HG03521 (cell line): Measurements from ENCODE around the gene ME2.
"Not testable (repeated sequence)": the region's sequence is repeated elsewhere in the genome, so short reads cannot be mapped to it uniquely, and the experiment has no call there.

Source experiments
- ATAC-seq: cut with Tn5 transposase; IDR thresholded peaks from one replicate; pipeline ENCODE4 v1.9.1; 2021; ENCODE audit warnings: mild to moderate bottlenecking, moderate library complexity; ENCODE audit not compliant: unreplicated experiment

The ME2 gene

GRCh38 chr18:50911006-50911405, 32.1 kb downstream of the ME2 start:
- ATAC-seq = no peak

GRCh38 chr18:50917021-50917420, 38.1 kb downstream of the ME2 start:
- ATAC-seq = no peak

GRCh38 chr18:50918153-50918552, 39.2 kb downstream of the ME2 start:
- no peak for ATAC-seq

GRCh38 chr18:50924372-50924771, 45.5 kb downstream of the ME2 start:
- no peak for ATAC-seq

GRCh38 chr18:50926521-50926920, 47.6 kb downstream of the ME2 start:
- no peak for ATAC-seq

GRCh38 chr18:50928551-50928950, 49.6 kb downstream of the ME2 start:
- no peak for ATAC-seq

- no peak for ATAC-seq
Measured at GRCh38 chr18:50933684-50934083, 54.8 kb downstream of the ME2 start.

GRCh38 chr18:50934545-50935211, 55.8 kb downstream of the ME2 start:
- ATAC-seq = no peak

- no peak for ATAC-seq
Measured at GRCh38 chr18:50935493-50936191, 56.7 kb downstream of the ME2 start.

- no peak for ATAC-seq
Measured at GRCh38 chr18:50937183-50937582, 58.3 kb downstream of the ME2 start.

- no peak for ATAC-seq
Measured at GRCh38 chr18:50938912-50939311, 60.0 kb downstream of the ME2 start.

- no peak for ATAC-seq
Measured at GRCh38 chr18:50944245-50944932, 65.5 kb downstream of the ME2 start.

GRCh38 chr18:50945918-50946317, 67.0 kb downstream of the ME2 start:
- ATAC-seq = not testable (repeated sequence)

- ATAC-seq = no peak
Measured at GRCh38 chr18:50947899-50948298, 69.0 kb downstream of the ME2 start.

GRCh38 chr18:50949185-50949584, 70.3 kb downstream of the ME2 start:
- ATAC-seq = no peak

- no peak for ATAC-seq
Measured at GRCh38 chr18:50950626-50951025, 71.7 kb downstream of the ME2 start.

- no peak for ATAC-seq
Measured at GRCh38 chr18:50953822-50954221, 74.9 kb downstream of the ME2 start.

GRCh38 chr18:50955253-50955652, 76.3 kb downstream of the ME2 start:
- ATAC-seq = no peak

- ATAC-seq = no peak
Measured at GRCh38 chr18:50956116-50956515, 77.2 kb downstream of the ME2 start.

- no peak for ATAC-seq
Measured at GRCh38 chr18:50961974-50962373, 83.1 kb downstream of the ME2 start.

GRCh38 chr18:50967714-50968661, 89.1 kb downstream of the ME2 start, which contains the start of gene ELAC1:
ELAC1 (plus strand) TSS chr18:50968040; CDS start chr18:50974405, 6,365 bp downstream.
- peak; percentile 96 for ATAC-seq
